Peyer's patch (tissue), 4 donors: Measurements from ENCODE around the gene ELK4.

Source experiments
- CTCF ChIP-seq, 6 experiments: fragments of 450-650 bp in 4 of 6; fragments of 200-600 bp in 2 of 6; sonication (generic) in 1 of 6; IDR thresholded peaks; one replicate each; pipeline ENCODE4 v1.5.1; 2017 to 2019; ENCODE audit warnings: antibody characterized with exemption in 6 of 6, mild to moderate bottlenecking in 3 of 6, moderate library complexity in 1 of 6
- POLR2A ChIP-seq, 2 donors: fragments of 450-650 bp; IDR thresholded peaks; one replicate each; pipeline ENCODE4 v1.5.1; 2017; ENCODE audit warnings: antibody characterized with exemption in 2 of 2, mild to moderate bottlenecking in 2 of 2, moderate library complexity in 2 of 2

GRCh38 chr1:205592443-205593003, 39.3 kb downstream of the ELK4 start:
- TF ChIP-seq CTCF (IDR thresholded peaks at IDR 0.05) (no peak), POLR2A (IDR thresholded peaks at IDR 0.05) (no peak)
